ENCODE results near the gene SAFB.
"Not testable (repeated sequence)": the region's sequence is repeated elsewhere in the genome, so short reads cannot be mapped to it uniquely, and the experiment has no call there.

The SAFB gene

DNA sequence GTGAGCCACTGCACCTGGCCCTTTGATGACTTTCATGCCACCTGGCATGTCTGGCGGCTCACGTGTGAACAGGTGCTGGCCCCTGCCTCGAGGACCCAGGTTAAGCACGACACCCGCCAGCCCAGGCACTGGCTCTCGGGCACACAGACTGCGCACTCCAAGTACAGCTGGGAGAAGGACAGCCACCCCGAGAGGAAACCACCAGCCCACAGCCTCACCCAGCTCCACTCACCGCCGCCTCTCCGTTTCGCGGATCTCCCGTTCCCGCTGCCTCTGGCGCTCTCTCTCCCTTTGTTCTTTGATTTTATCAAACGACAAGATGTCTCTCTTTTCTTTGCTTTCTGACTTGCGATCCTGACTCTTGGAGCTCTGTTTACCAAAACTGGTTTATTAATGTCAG is 27.8 kb upstream of the SAFB start:
- FAIRE-seq: no peak

DNA sequence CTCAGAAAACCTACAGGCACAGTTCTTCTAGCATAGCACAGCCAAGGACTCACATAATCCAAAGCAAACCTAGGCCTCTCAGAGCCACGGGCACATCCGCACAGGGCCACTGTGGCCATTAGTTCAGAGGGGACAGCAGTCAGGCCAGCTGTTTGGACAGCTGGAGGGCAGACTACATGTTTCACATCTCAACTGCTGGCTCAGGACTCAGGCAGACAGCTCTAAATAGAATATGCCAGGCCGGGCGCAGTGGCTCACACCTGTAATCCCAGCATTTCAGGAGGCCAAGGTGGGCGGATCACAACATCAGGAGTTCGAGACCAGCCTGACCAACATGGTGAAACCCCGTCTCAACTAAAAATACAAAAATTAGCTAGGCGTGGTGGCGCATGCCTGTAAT is 27.1 kb upstream of the SAFB start:
- FAIRE-seq (no peak), DNase-seq (ENCODE audit: low spot score) (no peak)

More for the DNA sequence above, 27.8 kb upstream of the SAFB start:
- DNase-seq (ENCODE audit: low spot score): no peak

DNA sequence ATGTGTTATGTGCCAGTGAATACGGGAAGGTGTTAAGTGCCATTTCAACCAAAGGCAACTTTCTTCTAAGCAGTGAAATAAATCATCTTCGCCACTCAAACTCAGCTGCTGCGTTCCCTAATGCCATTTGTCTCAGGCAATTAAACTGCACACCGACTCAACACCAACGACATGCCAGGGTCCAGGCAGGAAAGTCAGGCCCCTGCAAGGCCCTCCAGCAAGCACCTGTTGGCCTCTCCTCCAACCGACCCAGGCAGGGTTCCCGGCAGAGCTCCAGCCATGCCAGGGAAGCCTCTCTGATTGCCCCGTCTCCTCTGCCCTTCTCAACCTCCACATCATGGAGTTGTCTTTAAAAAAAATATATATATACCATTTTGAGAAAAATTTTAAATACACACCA is 22.1 kb upstream of the SAFB start:
- no peak for DNase-seq (ENCODE audit: low spot score)
- FAIRE-seq: no peak

DNA sequence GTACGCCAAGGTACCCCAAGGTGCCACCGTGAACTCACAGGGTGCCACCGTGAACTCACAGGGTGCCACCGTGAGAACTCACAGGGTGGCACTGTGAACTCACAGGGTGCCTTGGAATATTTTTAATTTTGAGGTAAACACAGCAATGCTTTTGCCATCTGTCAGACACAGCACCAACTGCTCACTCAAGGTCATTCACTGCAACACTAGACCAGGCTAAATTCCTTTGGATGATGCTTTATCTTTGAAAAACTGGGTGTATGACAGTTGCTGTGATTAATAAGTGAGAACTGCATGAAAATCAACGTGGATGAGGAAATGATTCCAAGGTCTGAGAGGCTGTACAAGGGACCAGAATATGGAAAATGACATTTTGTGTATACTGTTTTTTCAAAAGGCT is 19.3 kb upstream of the SAFB start:
- FAIRE-seq: no peak

GRCh38 chr19:5605362-5605761 is 17.5 kb upstream of the SAFB start:
- no peak for DNase-seq (ENCODE audit: low spot score)
- no peak for FAIRE-seq

More for the DNA sequence above, 19.3 kb upstream of the SAFB start:
- no peak for DNase-seq (ENCODE audit: low spot score)

- DNase-seq (ENCODE audit: low spot score): no peak
- FAIRE-seq: no peak
These were observed 15.3 kb upstream of the SAFB start for GRCh38 chr19:5607318-5608275.

DNA sequence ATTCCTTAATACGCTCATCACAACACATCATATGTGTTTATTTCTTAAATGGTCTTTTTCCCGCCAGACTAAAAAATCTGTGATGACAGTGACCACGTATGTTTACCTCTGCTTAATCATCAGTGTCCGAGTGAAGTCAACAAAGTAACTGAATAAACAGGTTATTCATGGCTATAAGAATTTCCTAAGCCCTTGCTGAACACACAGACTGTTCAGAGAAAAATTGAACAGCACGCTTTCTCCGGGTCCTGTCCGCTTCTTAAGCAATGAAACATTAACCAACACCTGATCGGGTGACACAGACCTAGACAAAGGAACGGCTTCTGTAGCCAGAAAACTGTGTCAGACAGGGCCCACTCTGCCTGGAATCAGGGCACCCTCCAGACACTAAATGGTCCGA is 14.6 kb upstream of the SAFB start:
- FAIRE-seq: no peak

GRCh38 chr19:5608766-5609165 is 14.1 kb upstream of the SAFB start:
- DNase-seq (ENCODE audit: low spot score); FAIRE-seq: not testable (repeated sequence)

More for the DNA sequence above, 14.6 kb upstream of the SAFB start:
- DNase-seq (ENCODE audit: low spot score): no peak

DNA sequence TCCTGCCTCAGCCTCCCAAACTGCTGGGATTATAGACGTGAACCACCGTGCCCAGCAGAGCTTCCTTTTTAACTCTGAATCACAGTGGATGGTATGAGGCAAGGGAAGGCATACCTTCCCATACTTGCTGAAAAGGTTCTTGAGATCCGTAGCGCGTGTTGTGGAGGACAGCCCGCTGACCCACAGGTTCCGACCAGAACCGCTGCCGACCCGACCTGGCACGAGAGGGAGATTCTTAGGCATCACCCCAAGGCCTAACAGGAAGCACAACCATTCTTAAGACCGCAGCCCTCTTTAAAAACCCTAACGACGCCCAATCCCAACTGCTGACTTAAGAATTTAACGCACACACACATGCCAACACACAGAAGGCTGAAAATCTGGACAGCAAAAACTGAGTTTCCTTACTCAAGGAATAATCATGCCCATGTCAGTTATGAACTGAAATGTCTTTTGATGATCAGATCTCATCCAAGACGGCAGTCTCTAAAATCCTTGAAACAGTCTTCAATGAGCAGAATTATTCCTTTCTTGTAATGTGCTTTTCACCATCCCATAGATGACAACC is 12.9 kb upstream of the SAFB start:
- FAIRE-seq: no peak

GRCh38 chr19:5612891-5613865 is 9.7 kb upstream of the SAFB start:
- DNase-seq (ENCODE audit: low spot score) (no peak), FAIRE-seq (no peak)

More for the DNA sequence above, 12.9 kb upstream of the SAFB start:
- DNase-seq (ENCODE audit: low spot score): no peak

- FAIRE-seq (no peak), DNase-seq (ENCODE audit: low spot score) (no peak)
These were observed 7.0 kb upstream of the SAFB start for GRCh38 chr19:5615756-5616327.

GRCh38 chr19:5617080-5617479 is 5.8 kb upstream of the SAFB start:
- DNase-seq (ENCODE audit: low spot score): no peak
- FAIRE-seq: no peak

GRCh38 chr19:5618591-5618990 is 4.3 kb upstream of the SAFB start:
- no peak for FAIRE-seq
- no peak for DNase-seq (ENCODE audit: low spot score)

- no peak for FAIRE-seq
- no peak for DNase-seq (ENCODE audit: low spot score)
These were observed 2.9 kb upstream of the SAFB start for GRCh38 chr19:5619946-5620345.

DNA sequence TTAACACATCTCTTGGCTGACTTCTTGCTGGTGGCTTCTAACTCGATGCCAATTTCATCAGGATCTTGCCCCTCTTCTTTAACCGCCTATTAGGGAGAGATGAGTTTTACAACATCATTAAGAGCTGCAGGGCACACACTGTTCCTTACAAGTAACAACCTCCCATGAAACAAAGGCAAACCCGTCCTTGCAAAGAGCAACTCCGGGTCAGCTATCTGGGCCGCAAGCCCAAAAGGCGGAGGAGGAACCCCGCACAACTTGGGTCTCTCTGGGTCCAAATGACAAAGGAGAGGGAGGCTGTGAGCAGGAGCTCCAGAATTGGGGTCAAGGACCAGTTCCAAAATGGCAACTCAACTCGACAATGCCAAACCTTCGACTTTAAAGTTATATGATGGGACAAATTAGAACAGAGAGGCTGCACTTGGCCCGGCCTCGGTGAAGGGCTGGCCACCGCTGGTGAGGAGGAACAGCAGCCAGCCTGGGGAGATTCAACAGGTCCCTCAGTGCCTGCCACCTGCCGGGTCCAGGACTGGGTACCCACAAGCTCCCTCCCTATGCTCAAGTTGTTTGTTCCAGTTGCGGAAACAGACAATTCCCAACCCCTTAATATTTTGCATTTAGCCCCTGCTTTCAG is 1.5 kb upstream of the SAFB start:
- FAIRE-seq (no peak), DNase-seq (ENCODE audit: low spot score) (no peak)

DNA sequence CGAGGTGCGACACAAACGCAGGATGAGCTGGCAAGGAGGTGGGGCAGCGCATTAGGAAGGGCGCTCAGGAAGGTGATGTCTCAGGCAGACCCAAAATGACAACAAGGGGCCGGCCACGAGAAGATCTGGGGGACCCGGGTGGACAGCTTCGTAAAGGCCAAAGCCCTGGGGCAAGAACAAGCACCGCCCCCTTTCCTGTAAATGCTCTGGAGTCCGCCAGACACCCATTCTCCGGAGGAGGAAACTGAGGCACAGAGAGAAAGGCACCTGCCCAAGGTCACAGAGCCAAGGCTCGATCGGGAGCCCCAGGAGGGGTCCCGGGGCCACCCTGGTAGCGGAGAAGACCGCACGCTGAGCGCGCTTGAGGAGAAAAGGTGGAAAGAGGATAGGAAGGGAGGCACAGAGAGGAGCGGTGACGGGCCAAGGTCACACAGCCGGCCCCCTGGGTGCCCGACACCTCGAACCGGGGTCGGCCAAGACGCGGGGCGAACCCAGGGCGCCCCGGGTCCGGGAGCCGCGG is 878 bp upstream of the SAFB start:
- FAIRE-seq: no peak
- no peak for DNase-seq (ENCODE audit: low spot score)

- FAIRE-seq (no peak), DNase-seq (ENCODE audit: low spot score) (no peak)
These were observed 624 bp downstream of the SAFB start for GRCh38 chr19:5623397-5624017.

DNA sequence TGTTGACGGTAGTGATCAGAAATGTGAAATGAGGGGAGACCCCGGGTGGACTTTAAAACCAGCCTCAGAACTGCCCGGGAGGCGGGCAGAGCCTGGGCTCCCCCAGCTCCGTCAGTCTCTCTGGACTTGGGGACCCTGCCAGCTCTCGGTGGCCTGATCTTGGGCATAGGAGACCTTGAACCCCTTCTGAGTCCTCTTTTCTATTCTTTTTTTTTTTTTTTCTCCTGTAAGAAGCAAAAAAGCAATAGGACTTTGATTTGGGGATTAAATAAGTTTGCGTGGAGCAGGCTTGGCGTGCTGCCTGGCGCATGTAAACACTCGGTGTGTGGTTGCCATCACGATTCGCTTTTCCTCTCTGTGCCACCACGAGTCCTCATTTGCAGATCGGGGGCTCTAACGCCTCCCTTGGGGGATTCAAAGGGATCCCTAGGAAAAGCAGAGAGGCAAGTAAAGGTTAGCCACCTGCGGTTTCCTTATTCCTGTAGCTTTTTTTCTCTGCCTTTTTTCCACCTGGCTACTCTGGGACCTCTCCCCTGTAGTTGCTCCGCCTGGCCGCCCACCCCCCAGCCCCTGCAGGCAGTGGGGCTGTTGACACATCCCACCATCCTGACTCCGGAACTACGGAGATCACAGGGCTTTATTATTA is 1.3 kb downstream of the SAFB start:
- no peak for FAIRE-seq

GRCh38 chr19:5624741-5625278 is 1.9 kb downstream of the SAFB start:
- DNase-seq (ENCODE audit: low spot score): no peak
- no peak for FAIRE-seq

More for the DNA sequence above, 1.3 kb downstream of the SAFB start:
- DNase-seq (ENCODE audit: low spot score): no peak
